ENCODE data around the gene PTGIR. TPM values are rescaled to one million over a fixed set of nuclear protein-coding genes. Genes with fewer than 3 reads are reported as not detected.

PTGIR gene
- polyA plus RNA-seq, 1 donor (not counting 4 experiments of a cell fraction or from before 2014, with no cell fraction given) = not detected

- Histone ChIP-seq H3K79me2 (ENCODE audit: control insufficient read depth, insufficient read depth, low read length) (no peaks in the 10 kb centered on the region), H3K4me2 (ENCODE audit: control insufficient read depth, extremely low read depth, insufficient read depth, low read depth, low read length) (no peak overlapping the region), H3K4me3 (ENCODE audit: control insufficient read depth in 2 of 3, extremely low read depth in 1 of 3, insufficient read depth in 2 of 3, low read depth in 1 of 3, low read length in 3 of 3) (no peak overlapping the region), H2AFZ (ENCODE audit: control insufficient read depth, low read length) (no peak overlapping the region), H4K20me1 (ENCODE audit: control insufficient read depth, extremely low read depth, insufficient read depth, low read length) (no peaks in the 10 kb centered on the region), H3K9me3 (ENCODE audit: control insufficient read depth, low read depth, low read length) (no peaks in the 10 kb centered on the region), H3K27ac (ENCODE audit: control insufficient read depth, insufficient read depth, low read length) (no peak overlapping the region), H3K27me3 (ENCODE audit: control insufficient read depth, extremely low read depth, insufficient read depth, low read length) (peaks cover 54% of the 10 kb centered on the region), H3K9me1 (ENCODE audit: control insufficient read depth, extremely low read depth, insufficient read depth, low read length) (no peaks in the 10 kb centered on the region), H3K4me1 (ENCODE audit: control insufficient read depth, extremely low read depth, insufficient read depth, low read length) (peaks cover 18% of the 10 kb centered on the region), H3K36me3 (ENCODE audit: control insufficient read depth in 2 of 2, extremely low read depth in 1 of 2, insufficient read depth in 2 of 2, low read length in 2 of 2) (no peaks in the 10 kb centered on the region), H3K9ac (ENCODE audit: control insufficient read depth, extremely low read depth, insufficient read depth, low read length) (no peak overlapping the region)
- dilution Hi-C loops (cut with MboI; ENCODE audit: extremely low pct_ligation_motif_present, low sequenced_read_pairs) = no loop called here
- TF ChIP-seq EZH2 (IDR thresholded peaks at IDR 0.05; ENCODE audit: low read length) (no peak), CTCF (optimal IDR thresholded peaks at IDR 0.05 in 1 of 3, IDR thresholded peaks at IDR 0.05 in 1 of 3, conservative IDR thresholded peaks at IDR 0.05 in 1 of 3; ENCODE audit: extremely low read depth in 1 of 3, insufficient read depth in 2 of 3, low read length in 3 of 3) (no peak)
- no peak for FAIRE-seq
- DNase-seq (ENCODE audit: low read depth, low spot score) = no peak
Observed at GRCh38 chr19:46640656-46641055, 15.8 kb upstream of the PTGIR start.

GRCh38 chr19:46639358-46640182 is 14.7 kb upstream of the PTGIR start:
- Histone ChIP-seq H3K9ac (ENCODE audit: control insufficient read depth, extremely low read depth, insufficient read depth, low read length) (no peak overlapping the region), H2AFZ (ENCODE audit: control insufficient read depth, low read length) (peak overlapping the region; percentile 59), H3K9me3 (ENCODE audit: control insufficient read depth, low read depth, low read length) (no peaks in the 10 kb centered on the region), H3K79me2 (ENCODE audit: control insufficient read depth, insufficient read depth, low read length) (no peaks in the 10 kb centered on the region), H3K36me3 (ENCODE audit: control insufficient read depth in 2 of 2, extremely low read depth in 1 of 2, insufficient read depth in 2 of 2, low read length in 2 of 2) (no peaks in the 10 kb centered on the region), H3K27ac (ENCODE audit: control insufficient read depth, insufficient read depth, low read length) (no peak overlapping the region), H3K27me3 (ENCODE audit: control insufficient read depth, extremely low read depth, insufficient read depth, low read length) (peaks cover 57% of the 10 kb centered on the region), H4K20me1 (ENCODE audit: control insufficient read depth, extremely low read depth, insufficient read depth, low read length) (no peaks in the 10 kb centered on the region), H3K9me1 (ENCODE audit: control insufficient read depth, extremely low read depth, insufficient read depth, low read length) (no peaks in the 10 kb centered on the region), H3K4me2 (ENCODE audit: control insufficient read depth, extremely low read depth, insufficient read depth, low read depth, low read length) (peak overlapping the region; percentile 91), H3K4me3 (ENCODE audit: control insufficient read depth in 2 of 3, extremely low read depth in 1 of 3, insufficient read depth in 2 of 3, low read depth in 1 of 3, low read length in 3 of 3) (peak overlapping the region; percentile 35 to 78 (median 42)), H3K4me1 (ENCODE audit: control insufficient read depth, extremely low read depth, insufficient read depth, low read length) (peaks cover 18% of the 10 kb centered on the region)
- dilution Hi-C loops (cut with MboI; ENCODE audit: extremely low pct_ligation_motif_present, low sequenced_read_pairs) = no loop called here
- DNase-seq (ENCODE audit: low read depth, low spot score) = no peak
- no peak for TF ChIP-seq CTCF (optimal IDR thresholded peaks at IDR 0.05 in 1 of 3, IDR thresholded peaks at IDR 0.05 in 1 of 3, conservative IDR thresholded peaks at IDR 0.05 in 1 of 3; ENCODE audit: extremely low read depth in 1 of 3, insufficient read depth in 2 of 3, low read length in 3 of 3)
- TF ChIP-seq EZH2 (IDR thresholded peaks at IDR 0.05; ENCODE audit: low read length) = no peak
- no peak for FAIRE-seq

All from keratinocyte (primary cell).